Testis (tissue), 2 donors: ENCODE data around the gene OLA1.

Source experiments
- CTCF ChIP-seq, 3 experiments: fragments of 450-650 bp in 2 of 3; fragments of 200-600 bp in 1 of 3; sonication (generic) in 1 of 3; IDR thresholded peaks; one replicate each; pipeline ENCODE4 v1.5.1; 2016 to 2019; ENCODE audit warnings: antibody characterized with exemption in 3 of 3, mild to moderate bottlenecking in 2 of 3, moderate library complexity in 1 of 3
- POLR2A ChIP-seq: fragments of 450-650 bp; IDR thresholded peaks from one replicate; pipeline ENCODE4 v1.6.1; 2017; ENCODE audit warnings: antibody characterized with exemption, mild to moderate bottlenecking, moderate library complexity

- TF ChIP-seq CTCF (IDR thresholded peaks at IDR 0.05) = no peak
- no peak for TF ChIP-seq POLR2A
Measured at GRCh38 chr2:174219321-174219720, 29.0 kb downstream of the OLA1 start.
